GM18858 (cell line): Measurements from ENCODE around the gene DUOXA2.

Experiments used
- ATAC-seq: cut with Tn5 transposase; IDR thresholded peaks from one replicate; pipeline ENCODE4 v1.9.1; 2021; ENCODE audit not compliant: unreplicated experiment

DUOXA2 gene

GRCh38 chr15:45156744-45157455 is 42.8 kb downstream of the DUOXA2 start:
- no peak for ATAC-seq

GRCh38 chr15:45157974-45158373 is 43.8 kb downstream of the DUOXA2 start:
- no peak for ATAC-seq

GRCh38 chr15:45161666-45162065 is 47.5 kb downstream of the DUOXA2 start:
- no peak for ATAC-seq

- no peak for ATAC-seq
Measured at GRCh38 chr15:45162771-45163507, 48.8 kb downstream of the DUOXA2 start.

GRCh38 chr15:45163508-45163856 is 49.4 kb downstream of the DUOXA2 start:
- no peak for ATAC-seq

GRCh38 chr15:45164914-45165313 is 50.8 kb downstream of the DUOXA2 start:
- ATAC-seq, result no peak

GRCh38 chr15:45165536-45165935 is 51.4 kb downstream of the DUOXA2 start:
- ATAC-seq, result no peak

- ATAC-seq, result peak; percentile 81
Measured at GRCh38 chr15:45166834-45167630, 52.9 kb downstream of the DUOXA2 start.

GRCh38 chr15:45167631-45168205 is 53.6 kb downstream of the DUOXA2 start:
- ATAC-seq, result no peak
